Right lobe of liver (tissue), 4 donors: Measurements from ENCODE around the gene LHFPL2.

Experiments
- POLR2A ChIP-seq: fragments of 450-650 bp; IDR thresholded peaks from one replicate; pipeline ENCODE4 v1.6.1; 2017; ENCODE audit warnings: antibody characterized with exemption, mild to moderate bottlenecking
- TF ChIP-seq, protein P1 (sequence below), 4 donors: fragments of 200-600 bp in 3 of 4; fragments of 450-650 bp in 1 of 4; IDR thresholded peaks; one replicate each; pipeline versions ENCODE4 v1.5.1 to v1.8.0; 2016 to 2022; ENCODE audit warnings: antibody characterized with exemption in 4 of 4, mild to moderate bottlenecking in 2 of 4
- donor health status: DM: no; HTN: no; CAD: no.
- donor health status: DM: no; HTN: no; CAD: no.
- donor health status: DM: no; HTN: yes; CAD: no.

- TF ChIP-seq, protein P1, sequence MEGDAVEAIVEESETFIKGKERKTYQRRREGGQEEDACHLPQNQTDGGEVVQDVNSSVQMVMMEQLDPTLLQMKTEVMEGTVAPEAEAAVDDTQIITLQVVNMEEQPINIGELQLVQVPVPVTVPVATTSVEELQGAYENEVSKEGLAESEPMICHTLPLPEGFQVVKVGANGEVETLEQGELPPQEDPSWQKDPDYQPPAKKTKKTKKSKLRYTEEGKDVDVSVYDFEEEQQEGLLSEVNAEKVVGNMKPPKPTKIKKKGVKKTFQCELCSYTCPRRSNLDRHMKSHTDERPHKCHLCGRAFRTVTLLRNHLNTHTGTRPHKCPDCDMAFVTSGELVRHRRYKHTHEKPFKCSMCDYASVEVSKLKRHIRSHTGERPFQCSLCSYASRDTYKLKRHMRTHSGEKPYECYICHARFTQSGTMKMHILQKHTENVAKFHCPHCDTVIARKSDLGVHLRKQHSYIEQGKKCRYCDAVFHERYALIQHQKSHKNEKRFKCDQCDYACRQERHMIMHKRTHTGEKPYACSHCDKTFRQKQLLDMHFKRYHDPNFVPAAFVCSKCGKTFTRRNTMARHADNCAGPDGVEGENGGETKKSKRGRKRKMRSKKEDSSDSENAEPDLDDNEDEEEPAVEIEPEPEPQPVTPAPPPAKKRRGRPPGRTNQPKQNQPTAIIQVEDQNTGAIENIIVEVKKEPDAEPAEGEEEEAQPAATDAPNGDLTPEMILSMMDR (IDR thresholded peaks at IDR 0.05) = no peak
- TF ChIP-seq POLR2A = no peak
Observed at GRCh38 chr5:78554670-78555069, 93.9 kb downstream of the LHFPL2 start.
